ENCODE data around the gene ACVR1. TPM values are rescaled to one million over a fixed set of nuclear protein-coding genes. Genes with fewer than 3 reads are reported as not detected.

Gene ACVR1
- polyA plus RNA-seq, 1 of the 3 experiments (the other 2 are of a cell fraction) = 22.4 TPM

DNA sequence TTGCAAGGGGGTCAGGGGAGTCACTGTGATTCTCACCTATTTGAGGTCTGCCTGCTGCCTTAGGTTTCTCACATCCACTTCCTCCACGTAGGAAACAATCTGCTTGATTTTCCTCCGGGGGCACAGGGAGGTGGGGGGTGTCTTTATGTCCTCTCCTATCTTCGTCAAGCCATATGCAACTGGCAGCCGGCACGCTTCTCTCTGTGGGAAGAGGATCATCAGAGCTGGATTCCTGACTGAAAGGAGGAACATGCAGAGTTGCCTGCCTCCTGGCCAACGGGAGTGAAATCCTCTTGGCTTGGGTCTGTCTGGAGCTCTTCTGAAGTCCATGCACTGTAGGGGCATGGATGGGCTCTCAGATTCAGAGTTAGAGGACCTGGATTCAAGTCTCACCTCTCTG, 43.1 kb upstream of the ACVR1 start:
- POLR2A ChIA-PET = no interaction called here

DNA sequence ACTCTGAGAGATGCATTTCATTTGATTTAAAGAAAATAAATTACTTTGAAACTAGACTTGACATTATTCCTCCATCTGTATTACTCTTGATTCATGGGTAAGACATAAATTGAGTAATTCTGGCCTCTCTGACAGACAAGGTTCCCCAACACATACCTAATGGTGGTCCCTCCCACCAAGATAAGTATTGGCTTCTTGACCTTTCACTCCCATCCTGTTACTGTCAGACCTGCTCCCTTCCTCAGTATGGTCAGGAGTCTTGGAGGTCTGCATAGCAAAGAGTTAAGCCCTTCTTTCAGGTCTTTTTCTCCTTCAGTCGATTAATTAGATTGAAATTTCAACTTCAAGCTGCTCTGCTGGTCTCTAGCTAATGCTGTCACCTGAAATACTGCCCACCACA, 42.2 kb upstream of the ACVR1 start:
- no peaks in the 10 kb centered on the region for H3K4me1 ChIP-seq (ENCODE audit: control insufficient read depth in 1 of 2, insufficient read depth in 2 of 2, low read depth in 1 of 2, low read length in 1 of 2)
- 4% methylated on average over 1 of the region's 1 CpG for WGBS (ENCODE audit: low lambda C conversion rate)
- H3K27ac ChIP-seq (ENCODE audit: low read depth in 2 of 2, low read length in 1 of 2) = no peak overlapping the region
- DNase-seq = no peak
- no peaks in the 10 kb centered on the region for H4K20me1 ChIP-seq (ENCODE audit: insufficient read depth)
- ChIA-PET POLR2A (no interaction called here), CTCF (no interaction called here)
- H3K27me3 ChIP-seq (ENCODE audit: insufficient read depth) = no peaks in the 10 kb centered on the region
- no peak overlapping the region for H3K4me3 ChIP-seq (ENCODE audit: low read depth in 2 of 2, low read length in 1 of 2)
- no peaks in the 10 kb centered on the region for H3F3A ChIP-seq (replicated peaks; ENCODE audit: insufficient read depth)
- no peaks in the 10 kb centered on the region for H3K9me3 ChIP-seq
- no peaks in the 10 kb centered on the region for H3K79me2 ChIP-seq (ENCODE audit: insufficient read depth)
- no peaks in the 10 kb centered on the region for H3K9me2 ChIP-seq
- H2AFZ ChIP-seq (ENCODE audit: low read depth) = no peak overlapping the region
- no peaks in the 10 kb centered on the region for H3K36me3 ChIP-seq (replicated peaks in 1 of 2; ENCODE audit: control insufficient read depth in 1 of 2, insufficient read depth in 2 of 2, low read length in 1 of 2)
- H3K4me2 ChIP-seq = no peak overlapping the region
- no peak overlapping the region for H3K9ac ChIP-seq
- no peak for TF ChIP-seq RCOR1 (IDR thresholded peaks at IDR 0.05; ENCODE audit: low read length)
- no peak for TF ChIP-seq TCF12 (IDR thresholded peaks at IDR 0.05)
- TF ChIP-seq, protein P1, sequence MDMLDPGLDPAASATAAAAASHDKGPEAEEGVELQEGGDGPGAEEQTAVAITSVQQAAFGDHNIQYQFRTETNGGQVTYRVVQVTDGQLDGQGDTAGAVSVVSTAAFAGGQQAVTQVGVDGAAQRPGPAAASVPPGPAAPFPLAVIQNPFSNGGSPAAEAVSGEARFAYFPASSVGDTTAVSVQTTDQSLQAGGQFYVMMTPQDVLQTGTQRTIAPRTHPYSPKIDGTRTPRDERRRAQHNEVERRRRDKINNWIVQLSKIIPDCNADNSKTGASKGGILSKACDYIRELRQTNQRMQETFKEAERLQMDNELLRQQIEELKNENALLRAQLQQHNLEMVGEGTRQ (IDR thresholded peaks at IDR 0.05; ENCODE audit: borderline replicate concordance, low read depth, low read length) = no peak
- TF ChIP-seq, protein P2, sequence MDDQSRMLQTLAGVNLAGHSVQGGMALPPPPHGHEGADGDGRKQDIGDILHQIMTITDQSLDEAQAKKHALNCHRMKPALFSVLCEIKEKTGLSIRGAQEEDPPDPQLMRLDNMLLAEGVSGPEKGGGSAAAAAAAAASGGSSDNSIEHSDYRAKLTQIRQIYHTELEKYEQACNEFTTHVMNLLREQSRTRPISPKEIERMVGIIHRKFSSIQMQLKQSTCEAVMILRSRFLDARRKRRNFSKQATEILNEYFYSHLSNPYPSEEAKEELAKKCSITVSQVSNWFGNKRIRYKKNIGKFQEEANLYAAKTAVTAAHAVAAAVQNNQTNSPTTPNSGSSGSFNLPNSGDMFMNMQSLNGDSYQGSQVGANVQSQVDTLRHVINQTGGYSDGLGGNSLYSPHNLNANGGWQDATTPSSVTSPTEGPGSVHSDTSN (IDR thresholded peaks at IDR 0.05) = no peak
- no peak for TF ChIP-seq JUND (IDR thresholded peaks at IDR 0.05)
- no peak for TF ChIP-seq TAF1 (IDR thresholded peaks at IDR 0.05; ENCODE audit: borderline replicate concordance, low read depth, low read length)
- TF ChIP-seq NFIC (IDR thresholded peaks at IDR 0.05; ENCODE audit: borderline replicate concordance) = no peak
- no peak for TF ChIP-seq MEF2A (IDR thresholded peaks at IDR 0.05; ENCODE audit: borderline replicate concordance, low read depth)
- no peak for TF ChIP-seq RXRA (IDR thresholded peaks at IDR 0.05; ENCODE audit: borderline replicate concordance, low read depth)
- no peak for TF ChIP-seq EZH2phosphoT487 (IDR thresholded peaks at IDR 0.05; ENCODE audit: borderline replicate concordance, low read depth)
- TF ChIP-seq GATA2 (CRISPR knock-in tag; IDR thresholded peaks at IDR 0.05) = no peak
- no peak for TF ChIP-seq NRF1 (IDR thresholded peaks at IDR 0.05; ENCODE audit: low read depth, low read length)
- TF ChIP-seq GABPA (IDR thresholded peaks at IDR 0.05; ENCODE audit: low read depth) = no peak

More for the DNA sequence above, 43.1 kb upstream of the ACVR1 start:
- Histone ChIP-seq H3K9ac (no peak overlapping the region), H2AFZ (ENCODE audit: low read depth) (no peak overlapping the region), H3K27me3 (ENCODE audit: insufficient read depth) (no peaks in the 10 kb centered on the region), H3K79me2 (ENCODE audit: insufficient read depth) (no peaks in the 10 kb centered on the region), H3K36me3 (replicated peaks in 1 of 2; ENCODE audit: control insufficient read depth in 1 of 2, insufficient read depth in 2 of 2, low read length in 1 of 2) (no peaks in the 10 kb centered on the region), H3K27ac (ENCODE audit: low read depth in 2 of 2, low read length in 1 of 2) (no peak overlapping the region), H3K9me3 (no peaks in the 10 kb centered on the region), H3F3A (replicated peaks; ENCODE audit: insufficient read depth) (no peaks in the 10 kb centered on the region), H4K20me1 (ENCODE audit: insufficient read depth) (no peaks in the 10 kb centered on the region), H3K4me2 (no peak overlapping the region), H3K9me2 (no peaks in the 10 kb centered on the region), H3K4me3 (ENCODE audit: low read depth in 2 of 2, low read length in 1 of 2) (no peak overlapping the region), H3K4me1 (ENCODE audit: control insufficient read depth in 1 of 2, insufficient read depth in 2 of 2, low read depth in 1 of 2, low read length in 1 of 2) (no peaks in the 10 kb centered on the region)
- 50% methylated on average over 6 of the region's 6 CpGs for WGBS (ENCODE audit: low lambda C conversion rate)
- no peak for TF ChIP-seq NFIC (IDR thresholded peaks at IDR 0.05; ENCODE audit: borderline replicate concordance)
- TF ChIP-seq RXRA (IDR thresholded peaks at IDR 0.05; ENCODE audit: borderline replicate concordance, low read depth) = no peak
- TF ChIP-seq FOXM1 (IDR thresholded peaks at IDR 0.05; ENCODE audit: low read depth) = no peak
- TF ChIP-seq RCOR1 (IDR thresholded peaks at IDR 0.05; ENCODE audit: low read length) = no peak
- TF ChIP-seq YY1 (IDR thresholded peaks at IDR 0.05; ENCODE audit: low read depth) = no peak
- TF ChIP-seq, protein P3, sequence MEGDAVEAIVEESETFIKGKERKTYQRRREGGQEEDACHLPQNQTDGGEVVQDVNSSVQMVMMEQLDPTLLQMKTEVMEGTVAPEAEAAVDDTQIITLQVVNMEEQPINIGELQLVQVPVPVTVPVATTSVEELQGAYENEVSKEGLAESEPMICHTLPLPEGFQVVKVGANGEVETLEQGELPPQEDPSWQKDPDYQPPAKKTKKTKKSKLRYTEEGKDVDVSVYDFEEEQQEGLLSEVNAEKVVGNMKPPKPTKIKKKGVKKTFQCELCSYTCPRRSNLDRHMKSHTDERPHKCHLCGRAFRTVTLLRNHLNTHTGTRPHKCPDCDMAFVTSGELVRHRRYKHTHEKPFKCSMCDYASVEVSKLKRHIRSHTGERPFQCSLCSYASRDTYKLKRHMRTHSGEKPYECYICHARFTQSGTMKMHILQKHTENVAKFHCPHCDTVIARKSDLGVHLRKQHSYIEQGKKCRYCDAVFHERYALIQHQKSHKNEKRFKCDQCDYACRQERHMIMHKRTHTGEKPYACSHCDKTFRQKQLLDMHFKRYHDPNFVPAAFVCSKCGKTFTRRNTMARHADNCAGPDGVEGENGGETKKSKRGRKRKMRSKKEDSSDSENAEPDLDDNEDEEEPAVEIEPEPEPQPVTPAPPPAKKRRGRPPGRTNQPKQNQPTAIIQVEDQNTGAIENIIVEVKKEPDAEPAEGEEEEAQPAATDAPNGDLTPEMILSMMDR (IDR thresholded peaks at IDR 0.05) = no peak
- CTCF ChIA-PET = interaction anchor here (0.9 kb wide), 1 partner anchor 13 kb away, joined by 3 read pairs; no protein-coding TSS in a partner anchor
- no peak for DNase-seq

Measured in SK-N-SH (cell line).